Tibial artery (tissue), 4 donors: Measurements from ENCODE around the gene RFX4.

Experiments used
- DNase-seq, 2 donors: peaks; one replicate each; pipeline ENCODE4 v3.0.0-alpha.2; 2019
- H3K27ac ChIP-seq, 2 donors: fragments of 200-600 bp; sonication (generic) in 1 of 2; 1 replicate in 1 of 2; 2 replicates in 1 of 2; pipeline ENCODE4 v1.5.1; 2018 to 2019; ENCODE audit warnings: mild to moderate bottlenecking in 1 of 2
- H3K27me3 ChIP-seq, 2 donors: fragments of 200-600 bp; sonication (generic) in 1 of 2; one replicate each; pipeline versions ENCODE4 v1.5.1 to v1.6.0; 2016 to 2019
- H3K36me3 ChIP-seq, 3 donors: fragments of 200-600 bp; sonication (generic) in 2 of 3; one replicate each; pipeline ENCODE4 v1.5.1; 2016 to 2019; ENCODE audit warnings: mild to moderate bottlenecking in 2 of 3
- H3K4me1 ChIP-seq, 4 donors: fragments of 200-600 bp; sonication (generic) in 2 of 4; 1 replicate in 3 of 4; 2 replicates in 1 of 4; pipeline ENCODE4 v1.5.1; 2016 to 2019
- H3K4me3 ChIP-seq, 2 donors: fragments of 200-600 bp; sonication (generic) in 1 of 2; 1 replicate in 1 of 2; 2 replicates in 1 of 2; pipeline ENCODE4 v1.5.1; 2018 to 2019; ENCODE audit warnings: mild to moderate bottlenecking in 2 of 2
- H3K9me3 ChIP-seq, 3 donors: fragments of 200-600 bp; sonication (generic) in 1 of 3; one replicate each; pipeline ENCODE4 v1.5.1; 2016 to 2019
- CTCF ChIP-seq, 2 experiments: fragments of 200-600 bp in 1 of 2; fragments of 450-650 bp in 1 of 2; IDR thresholded peaks; one replicate each; pipeline ENCODE4 v1.5.1; 2017 to 2019; ENCODE audit warnings: antibody characterized with exemption in 2 of 2, mild to moderate bottlenecking in 1 of 2, moderate library complexity in 1 of 2
- intact Hi-C: fragments of 100-400 bp; cut with DNase I; formaldehyde crosslinking; loops from one replicate; pipeline ENCODE4 v1.15.0; 2023; ENCODE audit warnings: low total_unique reads

Gene RFX4

GRCh38 chr12:106776897-106777296, 194.1 kb downstream of the RFX4 start:
- TF ChIP-seq CTCF (IDR thresholded peaks at IDR 0.05): no peak
- Histone ChIP-seq H3K27me3 (no peaks in the 10 kb centered on the region), H3K4me1 (peaks cover 0 to 29% (median 21%) of the 10 kb centered on the region in 4 donors), H3K4me3 (no peak overlapping the region), H3K9me3 (no peaks in the 10 kb centered on the region), H3K36me3 (no peaks in the 10 kb centered on the region), H3K27ac (no peak overlapping the region)
- no peak for DNase-seq
- intact Hi-C loops: no loop called here

GRCh38 chr12:106780010-106780631, 197.3 kb downstream of the RFX4 start:
- no peak overlapping the region for H3K27ac ChIP-seq
- TF ChIP-seq CTCF (IDR thresholded peaks at IDR 0.05): no peak
- no peak overlapping the region for H3K4me3 ChIP-seq
- no peaks in the 10 kb centered on the region for H3K9me3 ChIP-seq
- H3K4me1 ChIP-seq: peaks cover 0 to 22% (median 9%) of the 10 kb centered on the region in 4 donors
- no peaks in the 10 kb centered on the region for H3K27me3 ChIP-seq
- intact Hi-C loops: no loop called here
- DNase-seq: no peak
- H3K36me3 ChIP-seq: peaks cover 0 to 13% (median 4%) of the 10 kb centered on the region in 3 donors

GRCh38 chr12:106782619-106783018, 199.8 kb downstream of the RFX4 start:
- H3K27me3 ChIP-seq: no peaks in the 10 kb centered on the region
- H3K36me3 ChIP-seq: peaks cover 0 to 19% (median 7%) of the 10 kb centered on the region in 3 donors
- intact Hi-C loops: no loop called here
- DNase-seq: no peak
- no peak for TF ChIP-seq CTCF (IDR thresholded peaks at IDR 0.05)
- no peaks in the 10 kb centered on the region for H3K9me3 ChIP-seq
- H3K27ac ChIP-seq: no peak overlapping the region
- peaks cover 0 to 13% (median 0%) of the 10 kb centered on the region in 4 donors for H3K4me1 ChIP-seq
- H3K4me3 ChIP-seq: no peak overlapping the region

- no peak for TF ChIP-seq CTCF (IDR thresholded peaks at IDR 0.05)
- no peaks in the 10 kb centered on the region for H3K9me3 ChIP-seq
- H3K36me3 ChIP-seq: peaks cover 0 to 24% (median 7%) of the 10 kb centered on the region in 3 donors
- H3K4me3 ChIP-seq: no peak overlapping the region
- H3K27ac ChIP-seq: no peak overlapping the region
- no peak for DNase-seq
- intact Hi-C loops: no loop called here
- H3K4me1 ChIP-seq: peaks cover 0 to 13% (median 0%) of the 10 kb centered on the region in 4 donors
- H3K27me3 ChIP-seq: no peaks in the 10 kb centered on the region
Observed at GRCh38 chr12:106783515-106783914, 200.7 kb downstream of the RFX4 start.

GRCh38 chr12:106790020-106790419, 207.2 kb downstream of the RFX4 start:
- H3K27me3 ChIP-seq: no peaks in the 10 kb centered on the region
- no peaks in the 10 kb centered on the region for H3K4me1 ChIP-seq
- no peak for DNase-seq
- TF ChIP-seq CTCF (IDR thresholded peaks at IDR 0.05): no peak
- H3K9me3 ChIP-seq: no peaks in the 10 kb centered on the region
- intact Hi-C loops: no loop called here
- H3K36me3 ChIP-seq: peaks cover 5 to 22% (median 18%) of the 10 kb centered on the region in 3 donors
- no peak overlapping the region for H3K27ac ChIP-seq
- no peak overlapping the region for H3K4me3 ChIP-seq
